K562 (cell line): Measurements from ENCODE around the gene SCAPER.

ENCODE experiments used
- BACH1 ChIP-seq: fragments of 200-800 bp; sonication (Bioruptor generic); IDR thresholded peaks from 2 replicates; pipeline ENCODE4 v1.6.1; 2016; ENCODE audit warnings: missing genetic modification characterization, missing compliant biosample characterization
- CHD1 ChIP-seq: fragments of 200-600 bp; sonication (generic); IDR thresholded peaks from one replicate; pipeline ENCODE4 v1.6.1; 2012; ENCODE audit warnings: mild to moderate bottlenecking, moderate library complexity, low read length, inconsistent platforms
- ILK ChIP-seq: fragments of 450-650 bp; IDR thresholded peaks from 2 replicates; pipeline ENCODE4 v1.6.1; 2016; ENCODE audit warnings: missing genetic modification characterization, low read depth, mild to moderate bottlenecking, missing compliant biosample characterization, moderate library complexity, borderline replicate concordance
- MYC ChIP-seq, 2 experiments: fragments of 250-450 bp in 1 of 2; sonication (Bioruptor Pico) in 1 of 2; IDR thresholded peaks; 2 replicates each; pipeline versions ENCODE4 v1.5.1 to v1.6.1; 2012 to 2021; ENCODE audit warnings: low read depth in 2 of 2, borderline replicate concordance in 1 of 2, improper control_type of control experiment in 1 of 2, low read length in 1 of 2, mild to moderate bottlenecking in 1 of 2, moderate library complexity in 1 of 2
- POLR2A ChIP-seq: fragments of 450-650 bp; conservative IDR thresholded peaks from 2 replicates; pipeline ENCODE4 v1.6.1; 2016
- RNF2 ChIP-seq: sonication (generic); IDR thresholded peaks from 2 replicates; pipeline ENCODE4 v1.6.1; 2016
- SIRT6 ChIP-seq: IDR thresholded peaks from one replicate; pipeline ENCODE4 v1.6.1; 2012; ENCODE audit warnings: low read depth, mild to moderate bottlenecking, control low read depth, inconsistent platforms, low read length, moderate library complexity
- SMAD3 ChIP-seq: fragments of 450-650 bp; formaldehyde crosslinking; conservative IDR thresholded peaks from 2 replicates; pipeline ENCODE4 v1.4.0; 2020; ENCODE audit warnings: mild to moderate bottlenecking
- SMC3 ChIP-seq: conservative IDR thresholded peaks from 2 replicates; pipeline ENCODE4 v1.6.1; 2011; ENCODE audit warnings: low read depth, low read length, improper control_type of control experiment; ENCODE audit not compliant: insufficient read depth
- XRCC4 ChIP-seq: IDR thresholded peaks from one replicate; pipeline ENCODE4 v1.6.1; 2011; ENCODE audit not compliant: insufficient read depth, insufficient read length; ENCODE audit errors: extremely low read depth
- TF ChIP-seq, protein P1 (sequence below): fragments of 450-650 bp; formaldehyde crosslinking; IDR thresholded peaks from 2 replicates; pipeline ENCODE4 v1.4.0; 2022; ENCODE audit warnings: mild to moderate bottlenecking, moderate library complexity
- TF ChIP-seq, protein P2 (sequence below): fragments of 250-450 bp; sonication (Bioruptor Pico); IDR thresholded peaks from 2 replicates; pipeline ENCODE4 v1.6.1; 2021; ENCODE audit warnings: mild to moderate bottlenecking
- TF ChIP-seq, protein P3 (sequence below), 2 experiments: IDR thresholded peaks; 2 replicates each; pipeline ENCODE4 v1.6.1; 2012; ENCODE audit warnings: improper control_type of control experiment in 2 of 2, low read depth in 2 of 2, low read length in 2 of 2, borderline replicate concordance in 1 of 2

DNA sequence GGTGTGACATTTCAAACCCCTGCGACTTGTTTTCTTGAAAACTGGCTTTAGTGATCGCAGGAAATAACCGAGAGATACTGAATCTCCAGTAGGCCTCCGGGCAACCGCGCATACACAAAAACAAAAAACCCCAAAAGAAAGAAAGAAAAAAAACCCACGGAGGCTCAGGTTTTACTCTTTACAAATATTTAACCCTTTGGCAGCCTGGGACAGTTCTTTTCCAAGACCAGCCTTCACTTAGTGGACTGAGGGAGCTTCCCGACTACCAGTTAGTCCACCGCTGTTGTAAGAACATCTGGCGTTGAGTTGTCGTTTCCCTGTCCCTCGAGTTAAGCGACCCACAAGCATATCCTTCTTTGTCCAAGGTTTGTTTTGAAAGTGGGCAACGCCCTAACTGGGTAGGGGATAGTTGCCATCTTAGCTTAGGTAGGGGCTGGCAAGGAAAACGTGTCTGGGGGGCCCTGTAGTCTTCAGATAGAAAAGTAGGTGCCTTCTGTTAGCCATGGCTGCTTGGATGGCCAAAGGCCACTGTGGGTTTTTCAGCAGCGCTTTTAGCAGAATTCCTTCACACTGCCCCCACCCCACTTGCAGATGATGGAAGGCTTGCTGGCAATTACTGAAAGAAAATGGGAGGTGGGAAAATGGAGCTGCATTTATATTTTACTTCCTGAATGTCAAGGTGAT lies 561.7 kb downstream of the SCAPER start:
- TF ChIP-seq, protein P1, sequence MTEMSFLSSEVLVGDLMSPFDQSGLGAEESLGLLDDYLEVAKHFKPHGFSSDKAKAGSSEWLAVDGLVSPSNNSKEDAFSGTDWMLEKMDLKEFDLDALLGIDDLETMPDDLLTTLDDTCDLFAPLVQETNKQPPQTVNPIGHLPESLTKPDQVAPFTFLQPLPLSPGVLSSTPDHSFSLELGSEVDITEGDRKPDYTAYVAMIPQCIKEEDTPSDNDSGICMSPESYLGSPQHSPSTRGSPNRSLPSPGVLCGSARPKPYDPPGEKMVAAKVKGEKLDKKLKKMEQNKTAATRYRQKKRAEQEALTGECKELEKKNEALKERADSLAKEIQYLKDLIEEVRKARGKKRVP = no peak
- TF ChIP-seq SMAD3 (CRISPR knock-in tag) (no peak), XRCC4 (no peak), MYC (IDR thresholded peaks at IDR 0.05; ENCODE audit: low read depth, low read length) (no peak), MYC (CRISPR knock-in tag; IDR thresholded peaks at IDR 0.05; ENCODE audit: borderline replicate concordance, low read depth) (no peak), SIRT6 (no peak), POLR2A (no peak), CHD1 (no peak), RNF2 (no peak), BACH1 (tag) (no peak), ILK (tag) (no peak), SMC3 (no peak)
- TF ChIP-seq, protein P2, sequence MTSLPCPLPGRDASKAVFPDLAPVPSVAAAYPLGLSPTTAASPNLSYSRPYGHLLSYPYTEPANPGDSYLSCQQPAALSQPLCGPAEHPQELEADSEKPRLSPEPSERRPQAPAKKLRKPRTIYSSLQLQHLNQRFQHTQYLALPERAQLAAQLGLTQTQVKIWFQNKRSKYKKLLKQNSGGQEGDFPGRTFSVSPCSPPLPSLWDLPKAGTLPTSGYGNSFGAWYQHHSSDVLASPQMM (CRISPR knock-in tag) = no peak
- TF ChIP-seq, protein P3, sequence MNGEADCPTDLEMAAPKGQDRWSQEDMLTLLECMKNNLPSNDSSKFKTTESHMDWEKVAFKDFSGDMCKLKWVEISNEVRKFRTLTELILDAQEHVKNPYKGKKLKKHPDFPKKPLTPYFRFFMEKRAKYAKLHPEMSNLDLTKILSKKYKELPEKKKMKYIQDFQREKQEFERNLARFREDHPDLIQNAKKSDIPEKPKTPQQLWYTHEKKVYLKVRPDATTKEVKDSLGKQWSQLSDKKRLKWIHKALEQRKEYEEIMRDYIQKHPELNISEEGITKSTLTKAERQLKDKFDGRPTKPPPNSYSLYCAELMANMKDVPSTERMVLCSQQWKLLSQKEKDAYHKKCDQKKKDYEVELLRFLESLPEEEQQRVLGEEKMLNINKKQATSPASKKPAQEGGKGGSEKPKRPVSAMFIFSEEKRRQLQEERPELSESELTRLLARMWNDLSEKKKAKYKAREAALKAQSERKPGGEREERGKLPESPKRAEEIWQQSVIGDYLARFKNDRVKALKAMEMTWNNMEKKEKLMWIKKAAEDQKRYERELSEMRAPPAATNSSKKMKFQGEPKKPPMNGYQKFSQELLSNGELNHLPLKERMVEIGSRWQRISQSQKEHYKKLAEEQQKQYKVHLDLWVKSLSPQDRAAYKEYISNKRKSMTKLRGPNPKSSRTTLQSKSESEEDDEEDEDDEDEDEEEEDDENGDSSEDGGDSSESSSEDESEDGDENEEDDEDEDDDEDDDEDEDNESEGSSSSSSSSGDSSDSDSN (IDR thresholded peaks at IDR 0.05; ENCODE audit: borderline replicate concordance in 1 of 2, low read depth in 2 of 2, low read length in 2 of 2) = no peak
